Astrocyte (in vitro differentiated cells and primary cell): Measurements from ENCODE around the gene VAMP7. TPM values are rescaled to one million over a fixed set of nuclear protein-coding genes. Genes with fewer than 3 reads are reported as not detected.

Source experiments
- DNase-seq: peaks from one replicate; pipeline ENCODE4 v3.0.0-alpha.2; 2010; ENCODE audit warnings: low read depth
- FAIRE-seq: peaks from 2 replicates; lab custom pipeline; 2011; peaks lifted over from hg19 to GRCh38; lab: Jason Lieb, UNC
- H2AFZ ChIP-seq: 2 replicates; pipeline ENCODE4 v1.6.0; 2012; ENCODE audit warnings: low read depth, low read length, inconsistent platforms
- H3K27ac ChIP-seq: 2 replicates; pipeline ENCODE4 v1.5.1; 2011; ENCODE audit warnings: low read depth, low read length, inconsistent platforms
- H3K27me3 ChIP-seq: 2 replicates; pipeline ENCODE4 v1.6.0; 2011; ENCODE audit warnings: low read length, inconsistent platforms; ENCODE audit not compliant: insufficient read depth
- H3K36me3 ChIP-seq: 2 replicates; pipeline ENCODE4 v1.5.1; 2011; ENCODE audit warnings: low read length, inconsistent platforms; ENCODE audit not compliant: insufficient read depth
- H3K4me1 ChIP-seq: 2 replicates; pipeline ENCODE4 v1.5.1; 2011; ENCODE audit warnings: low read length, inconsistent platforms; ENCODE audit not compliant: insufficient read depth
- H3K4me2 ChIP-seq: 2 replicates; pipeline ENCODE4 v1.6.0; 2012; ENCODE audit warnings: low read length, inconsistent platforms
- H3K4me3 ChIP-seq: 2 replicates; pipeline ENCODE4 v1.5.1; 2011; ENCODE audit warnings: low read depth, mild to moderate bottlenecking, low read length, inconsistent platforms; ENCODE audit not compliant: insufficient read depth
- H3K79me2 ChIP-seq: 2 replicates; pipeline ENCODE4 v1.6.0; 2012; ENCODE audit warnings: mild to moderate bottlenecking, low read length, inconsistent platforms; ENCODE audit not compliant: insufficient read depth
- H3K9ac ChIP-seq: 2 replicates; pipeline ENCODE4 v1.6.0; 2012; ENCODE audit warnings: mild to moderate bottlenecking, low read length, inconsistent platforms
- H3K9me3 ChIP-seq: 2 replicates; pipeline ENCODE4 v1.5.1; 2012; ENCODE audit warnings: low read depth, mild to moderate bottlenecking, low read length, inconsistent platforms; ENCODE audit not compliant: insufficient read depth
- H4K20me1 ChIP-seq: 2 replicates; pipeline ENCODE4 v1.6.0; 2012; ENCODE audit warnings: low read length, inconsistent platforms; ENCODE audit not compliant: insufficient read depth
- H3K27ac Mint-ChIP-seq: one replicate; pipeline ENCODE4 v1.8.0; 2021; ENCODE audit warnings: mild to moderate bottlenecking, mixed read lengths; ENCODE audit not compliant: unreplicated experiment
- H3K27me3 Mint-ChIP-seq: one replicate; pipeline ENCODE4 v1.8.0; 2021; ENCODE audit warnings: low read depth, mixed read lengths; ENCODE audit not compliant: unreplicated experiment
- H3K36me3 Mint-ChIP-seq: one replicate; pipeline ENCODE4 v1.8.0; 2021; ENCODE audit warnings: low read depth, mixed read lengths; ENCODE audit not compliant: unreplicated experiment
- H3K4me1 Mint-ChIP-seq: one replicate; pipeline ENCODE4 v1.8.0; 2021; ENCODE audit warnings: low read depth, mixed read lengths; ENCODE audit not compliant: unreplicated experiment
- H3K4me3 Mint-ChIP-seq: one replicate; pipeline ENCODE4 v1.8.0; 2021; ENCODE audit warnings: mild to moderate bottlenecking, moderate library complexity, mixed read lengths; ENCODE audit not compliant: unreplicated experiment
- H3K9me3 Mint-ChIP-seq: one replicate; pipeline ENCODE4 v1.8.0; 2021; ENCODE audit warnings: mild to moderate bottlenecking, mixed read lengths; ENCODE audit not compliant: unreplicated experiment
- EZH2 ChIP-seq: IDR thresholded peaks from 2 replicates; pipeline ENCODE4 v1.6.1; 2012; ENCODE audit warnings: mild to moderate bottlenecking, low read length, inconsistent platforms; ENCODE audit not compliant: insufficient read depth
- total RNA-seq: library from RNA; stranded (reverse); gene quantifications from 2 replicates; pipeline ENCODE4 v1.2.1, GENCODE V29; 2021
- TF ChIP-seq, protein P1 (sequence below): IDR thresholded peaks from 2 replicates; pipeline ENCODE4 v1.5.1; 2011; ENCODE audit warnings: low read depth, mild to moderate bottlenecking, inconsistent platforms, low read length, moderate library complexity; ENCODE audit not compliant: insufficient read depth

VAMP7 gene
- total RNA-seq, 1 donor from 2014 or later: 49.0 TPM

DNA sequence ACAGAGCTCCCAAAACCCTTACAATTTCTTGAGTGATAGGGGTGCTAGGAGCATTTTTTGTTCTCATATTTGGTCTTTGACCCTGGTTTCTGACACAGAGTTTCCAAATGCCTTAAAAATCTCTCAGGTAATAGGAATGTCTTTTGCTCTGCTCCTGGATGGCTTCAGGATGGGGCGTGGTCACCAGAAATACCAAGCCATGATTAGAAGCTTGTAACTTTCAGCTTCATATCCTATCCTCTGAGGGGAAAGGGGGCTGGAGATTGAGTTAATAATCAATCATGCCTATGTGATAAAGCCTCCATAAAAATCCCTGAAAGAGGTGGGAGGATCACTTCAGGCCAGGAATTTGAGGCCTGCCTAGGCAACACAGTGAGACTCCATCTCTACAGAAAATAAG lies 81.8 kb downstream of the VAMP7 start:
- Mint-ChIP-seq H3K27me3 (no peaks in the 10 kb centered on the region), H3K27ac (no peak overlapping the region), H3K4me3 (no peak overlapping the region), H3K36me3 (no peaks in the 10 kb centered on the region), H3K9me3 (peaks cover 17% of the 10 kb centered on the region), H3K4me1 (no peaks in the 10 kb centered on the region)
- H3K9me3 ChIP-seq: no peaks in the 10 kb centered on the region
- no peak for DNase-seq
- H2AFZ ChIP-seq: no peak overlapping the region
- no peaks in the 10 kb centered on the region for H3K79me2 ChIP-seq
- H3K4me3 ChIP-seq: no peak overlapping the region
- no peak overlapping the region for H3K9ac ChIP-seq
- no peak for FAIRE-seq
- TF ChIP-seq EZH2: no peak
- TF ChIP-seq, protein P1, sequence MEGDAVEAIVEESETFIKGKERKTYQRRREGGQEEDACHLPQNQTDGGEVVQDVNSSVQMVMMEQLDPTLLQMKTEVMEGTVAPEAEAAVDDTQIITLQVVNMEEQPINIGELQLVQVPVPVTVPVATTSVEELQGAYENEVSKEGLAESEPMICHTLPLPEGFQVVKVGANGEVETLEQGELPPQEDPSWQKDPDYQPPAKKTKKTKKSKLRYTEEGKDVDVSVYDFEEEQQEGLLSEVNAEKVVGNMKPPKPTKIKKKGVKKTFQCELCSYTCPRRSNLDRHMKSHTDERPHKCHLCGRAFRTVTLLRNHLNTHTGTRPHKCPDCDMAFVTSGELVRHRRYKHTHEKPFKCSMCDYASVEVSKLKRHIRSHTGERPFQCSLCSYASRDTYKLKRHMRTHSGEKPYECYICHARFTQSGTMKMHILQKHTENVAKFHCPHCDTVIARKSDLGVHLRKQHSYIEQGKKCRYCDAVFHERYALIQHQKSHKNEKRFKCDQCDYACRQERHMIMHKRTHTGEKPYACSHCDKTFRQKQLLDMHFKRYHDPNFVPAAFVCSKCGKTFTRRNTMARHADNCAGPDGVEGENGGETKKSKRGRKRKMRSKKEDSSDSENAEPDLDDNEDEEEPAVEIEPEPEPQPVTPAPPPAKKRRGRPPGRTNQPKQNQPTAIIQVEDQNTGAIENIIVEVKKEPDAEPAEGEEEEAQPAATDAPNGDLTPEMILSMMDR: no peak
- no peaks in the 10 kb centered on the region for H3K4me1 ChIP-seq
- no peak overlapping the region for H3K27ac ChIP-seq
- H4K20me1 ChIP-seq: no peaks in the 10 kb centered on the region
- H3K27me3 ChIP-seq: no peaks in the 10 kb centered on the region
- no peaks in the 10 kb centered on the region for H3K36me3 ChIP-seq
- H3K4me2 ChIP-seq: no peak overlapping the region

DNA sequence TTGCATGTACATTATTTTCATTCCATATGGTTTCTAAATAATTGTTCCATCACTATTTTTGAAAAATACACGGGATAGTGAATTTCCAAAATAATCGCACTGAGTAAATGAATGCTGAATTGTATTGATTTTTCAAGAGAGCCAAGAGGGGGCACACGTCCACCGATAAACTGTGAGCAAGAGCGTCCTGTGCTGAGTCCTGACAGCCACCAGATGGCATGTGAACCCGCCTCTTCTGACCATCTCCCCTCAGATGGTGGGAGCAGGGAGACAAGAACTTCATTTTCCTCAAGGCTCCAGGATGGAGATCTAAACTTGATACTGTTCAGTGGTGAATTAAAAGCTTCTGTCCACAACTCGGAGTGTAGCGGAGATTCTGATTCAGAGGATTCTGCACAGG lies 85.7 kb downstream of the VAMP7 start:
- H3K4me3 Mint-ChIP-seq: no peak overlapping the region
- H3K4me3 ChIP-seq: no peak overlapping the region
- no peak overlapping the region for H3K9ac ChIP-seq
- peaks cover 20% of the 10 kb centered on the region for H3K9me3 Mint-ChIP-seq
- peaks cover 2% of the 10 kb centered on the region for H3K27me3 Mint-ChIP-seq
- no peak overlapping the region for H3K27ac ChIP-seq
- H3K36me3 Mint-ChIP-seq: no peaks in the 10 kb centered on the region
- H2AFZ ChIP-seq: no peak overlapping the region
- H4K20me1 ChIP-seq: no peaks in the 10 kb centered on the region
- no peaks in the 10 kb centered on the region for H3K9me3 ChIP-seq
- no peak overlapping the region for H3K4me2 ChIP-seq
- TF ChIP-seq, protein P1: peak; percentile 9
- no peak for TF ChIP-seq EZH2
- H3K79me2 ChIP-seq: no peaks in the 10 kb centered on the region
- H3K27me3 ChIP-seq: no peaks in the 10 kb centered on the region
- H3K27ac Mint-ChIP-seq: no peak overlapping the region
- no peaks in the 10 kb centered on the region for H3K4me1 ChIP-seq
- no peak for FAIRE-seq
- H3K36me3 ChIP-seq: no peaks in the 10 kb centered on the region
- no peak for DNase-seq
- no peaks in the 10 kb centered on the region for H3K4me1 Mint-ChIP-seq

DNA sequence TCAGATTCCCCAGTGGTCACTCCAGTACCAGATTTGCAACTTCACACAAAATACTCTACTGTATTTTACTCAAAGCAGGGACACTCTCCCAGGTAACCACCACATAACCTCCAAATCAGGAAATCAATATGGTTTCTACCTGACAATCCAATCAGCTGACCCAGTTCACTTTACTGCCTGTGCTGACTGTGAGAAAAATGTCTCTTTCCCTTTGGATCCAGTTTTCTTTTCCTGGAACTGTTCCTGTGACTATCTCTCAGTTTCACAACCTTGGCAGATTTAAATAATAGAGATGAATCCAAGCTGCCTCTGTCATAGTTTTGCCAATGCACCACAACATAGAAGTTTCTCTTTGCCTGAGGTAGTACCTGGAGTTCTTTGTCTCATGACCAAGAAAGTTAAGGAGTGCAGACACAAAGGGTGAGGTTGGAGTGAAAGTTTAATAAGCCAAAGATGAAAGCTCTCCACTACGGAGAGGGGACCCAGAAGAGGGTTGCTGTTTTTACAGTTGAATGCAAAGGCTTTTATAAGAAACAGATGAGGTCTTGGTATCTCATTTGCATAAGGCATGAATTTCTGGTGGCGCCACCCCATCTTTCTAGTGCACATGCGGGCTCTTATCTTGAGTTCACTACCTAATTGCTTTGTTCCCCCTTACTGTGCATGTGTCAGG lies 86.6 kb downstream of the VAMP7 start:
- H3K79me2 ChIP-seq: no peaks in the 10 kb centered on the region
- peaks cover 2% of the 10 kb centered on the region for H3K27me3 Mint-ChIP-seq
- H3K4me1 ChIP-seq: no peaks in the 10 kb centered on the region
- no peak for DNase-seq
- H3K36me3 ChIP-seq: no peaks in the 10 kb centered on the region
- H3K27me3 ChIP-seq: no peaks in the 10 kb centered on the region
- H3K36me3 Mint-ChIP-seq: no peaks in the 10 kb centered on the region
- no peak overlapping the region for H3K9ac ChIP-seq
- H3K9me3 ChIP-seq: no peaks in the 10 kb centered on the region
- H4K20me1 ChIP-seq: no peaks in the 10 kb centered on the region
- no peak overlapping the region for H2AFZ ChIP-seq
- H3K4me1 Mint-ChIP-seq: no peaks in the 10 kb centered on the region
- H3K4me2 ChIP-seq: no peak overlapping the region
- TF ChIP-seq, protein P1: no peak
- no peak for TF ChIP-seq EZH2
- peaks cover 21% of the 10 kb centered on the region for H3K9me3 Mint-ChIP-seq
- peak overlapping the region; percentile 28 for H3K27ac Mint-ChIP-seq
- no peak overlapping the region for H3K4me3 Mint-ChIP-seq
- no peak overlapping the region for H3K27ac ChIP-seq
- no peak for FAIRE-seq
- no peak overlapping the region for H3K4me3 ChIP-seq
